H1 (cell line): ENCODE measurements around the gene COQ8A. TPM values are rescaled to one million over a fixed set of nuclear protein-coding genes. Genes with fewer than 3 reads are reported as not detected.
A peak's percentile ranks its signal among the peaks of the same experiment; 100 is the strongest.

Experiments used
- NRF1 ChIP-seq: IDR thresholded peaks from 2 replicates; pipeline ENCODE4 v1.6.1; 2011; ENCODE audit warnings: mild to moderate bottlenecking, low read depth, low read length, improper control_type of control experiment
- SP2 ChIP-seq: IDR thresholded peaks from 2 replicates; pipeline ENCODE4 v1.6.1; 2012; ENCODE audit warnings: mild to moderate bottlenecking, low read length, inconsistent platforms
- polyA plus RNA-seq, 7 experiments: library from polyadenylated mRNA; depleted of rRNA in 3 of 7; stranded (reverse) in 5 of 7; unstranded in 2 of 7; fragments of >200 nt in 5 of 7; fragments of 200-250 nt in 2 of 7; gene quantifications; 1 replicate in 5 of 7; 2 replicates in 1 of 7; 4 replicates in 1 of 7; pipeline versions ENCODE4 v1.2.1 to v1.2.3, GENCODE V29; 2011 to 2013; ENCODE audit warnings: missing spikeins in 2 of 7, mixed read lengths in 2 of 7
- total RNA-seq: library from RNA; stranded (reverse); fragmentation: NEBNext Ultra II Directional; extraction: Animal tissue kit (Norgen Biotek cat#: 25700); gene quantifications from 2 replicates; pipeline ENCODE4 v1.2.1, GENCODE V29; 2021
- TF ChIP-seq, protein P1 (sequence below): IDR thresholded peaks from 2 replicates; pipeline ENCODE4 v1.6.1; 2012; ENCODE audit warnings: inconsistent platforms

COQ8A gene
- total and polyA plus RNA-seq, 2 of the 8 experiments (the other 6 are each of a cell fraction or from before 2014, with no cell fraction given) = 28.5 to 38.9 TPM

DNA sequence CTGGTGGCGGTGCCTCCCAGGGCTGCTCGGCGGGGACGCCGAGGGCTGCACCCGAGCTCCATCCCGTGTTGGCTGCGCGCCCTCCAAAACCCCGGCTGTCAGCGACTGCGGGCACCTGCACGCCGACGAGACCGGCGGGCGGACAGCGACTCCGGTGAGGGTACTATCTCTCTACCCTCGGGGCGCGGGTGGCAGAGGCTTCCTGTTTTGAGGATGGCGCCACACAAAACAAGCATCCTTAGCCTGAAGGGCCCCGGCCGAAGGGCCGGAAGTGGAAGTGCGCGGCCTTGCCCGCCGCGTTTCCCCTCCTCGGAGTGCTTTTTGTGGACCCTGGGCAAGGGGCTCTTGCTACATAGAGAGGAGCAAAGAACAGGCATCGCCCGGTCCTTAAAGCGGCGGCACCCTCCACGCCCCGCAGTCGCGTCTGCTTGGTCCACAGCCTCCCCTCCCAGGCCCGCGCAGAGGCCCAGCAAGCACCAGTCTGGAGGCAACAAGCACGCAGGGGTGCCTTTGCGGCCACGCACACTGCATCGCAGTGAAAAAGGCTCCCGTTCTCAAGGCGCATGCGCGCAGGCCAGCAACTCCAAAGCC, 561 bp upstream of the COQ8A start (continued):
- TF ChIP-seq NRF1 (peak; percentile 82), SP2 (no peak)
- TF ChIP-seq, protein P1, sequence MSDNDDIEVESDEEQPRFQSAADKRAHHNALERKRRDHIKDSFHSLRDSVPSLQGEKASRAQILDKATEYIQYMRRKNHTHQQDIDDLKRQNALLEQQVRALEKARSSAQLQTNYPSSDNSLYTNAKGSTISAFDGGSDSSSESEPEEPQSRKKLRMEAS = peak; percentile 36; the same call in 1 of the 2 replicates
